ENCODE results near the gene PHLDA3. TPM values are rescaled to one million over a fixed set of nuclear protein-coding genes. Genes with fewer than 3 reads are reported as not detected.
A peak's percentile ranks its signal among the peaks of the same experiment; 100 is the strongest.

Gene PHLDA3
- total and polyA plus RNA-seq, 2 donors (not counting 3 experiments of a cell fraction or from before 2014, with no cell fraction given) = 21.4 to 29.5 TPM

GRCh38 chr1:201507360-201507675 lies 38.3 kb upstream of the PHLDA3 start:
- H3K4me1 ChIP-seq (ENCODE audit: control insufficient read depth, extremely low read depth, insufficient read depth, low read length) = peaks cover 50% of the 10 kb centered on the region
- DNase-seq (ENCODE audit: low read depth, low spot score) (no peak), FAIRE-seq (no peak)
- CTCF ChIA-PET = interaction anchor here (1.2 to 26.3 kb wide), 2 partner anchors 16 to 72 kb away, joined by 3 to 1317 read pairs; no protein-coding TSS in a partner anchor
- peak overlapping the region in 2 of 3 experiments; percentile 18 to 47 for H3K4me3 ChIP-seq (replicated peaks in 1 of 3; ENCODE audit: insufficient read depth in 1 of 3, low read depth in 1 of 3, low read length in 3 of 3)
- POLR2A ChIA-PET = interaction anchor here (0.6 to 7.8 kb wide), 4 partner anchors 19 to 439 kb away, joined by 3 to 124 read pairs (median 16); partner anchors contain the start of gene LMOD1
- H3K9me3 ChIP-seq (replicated peaks; ENCODE audit: control insufficient read depth, insufficient read depth, low read length) = no peaks in the 10 kb centered on the region
- BruUV-seq (replicated peaks) = no TSS peak
- no peaks in the 10 kb centered on the region for H3K36me3 ChIP-seq (ENCODE audit: control insufficient read depth in 2 of 2, extremely low read depth in 1 of 2, insufficient read depth in 2 of 2, low read length in 2 of 2)
- peak overlapping the region; percentile 88 for H3K9ac ChIP-seq (replicated peaks; ENCODE audit: extremely low read depth, insufficient read depth, low read length)
- H3K4me2 ChIP-seq (ENCODE audit: insufficient read depth, low read length) = peak overlapping the region; percentile 81
- no peaks in the 10 kb centered on the region for H4K20me1 ChIP-seq (replicated peaks; ENCODE audit: control insufficient read depth, extremely low read depth, insufficient read depth, low read length)
- TF ChIP-seq MYC (IDR thresholded peaks at IDR 0.05; ENCODE audit: low read depth, low read length) (no peak), MAX (IDR thresholded peaks at IDR 0.05; ENCODE audit: insufficient read depth, insufficient read length) (no peak), CTCF (IDR thresholded peaks at IDR 0.05; ENCODE audit: extremely low read depth in 1 of 2, insufficient read depth in 1 of 2, low read depth in 1 of 2, low read length in 2 of 2) (no peak), FOS (IDR thresholded peaks at IDR 0.05; ENCODE audit: borderline replicate concordance, insufficient read depth, low read length) (no peak), POLR2AphosphoS5 (IDR thresholded peaks at IDR 0.05; ENCODE audit: insufficient read depth, low read depth, low read length) (no peak), EZH2 (IDR thresholded peaks at IDR 0.05; ENCODE audit: borderline replicate concordance, low read depth, low read length, severe bottlenecking) (no peak), POLR2A (IDR thresholded peaks at IDR 0.05; ENCODE audit: low read depth, low read length) (no peak), GATA2 (IDR thresholded peaks at IDR 0.05; ENCODE audit: insufficient read depth, insufficient read length, low read depth, low read length) (no peak), JUN (IDR thresholded peaks at IDR 0.05; ENCODE audit: borderline replicate concordance, insufficient read depth, insufficient read length, low read depth) (no peak)
- H2AFZ ChIP-seq (ENCODE audit: low read depth, low read length) = peak overlapping the region; percentile 53
- H3K27ac ChIP-seq (ENCODE audit: insufficient read depth, low read depth, low read length) = peak overlapping the region; percentile 89
- H3K27me3 ChIP-seq (ENCODE audit: control insufficient read depth in 2 of 2, insufficient read depth in 2 of 2, low read length in 2 of 2) = no peaks in the 10 kb centered on the region
- dilution Hi-C loops (cut with MboI; ENCODE audit: extremely low pct_ligation_motif_present, low sequenced_read_pairs) = no loop called here
- intact Hi-C loops (cut with micrococcal nuclease) = loop anchor here (1.0 kb wide), 1 partner anchor 25 kb away; no protein-coding TSS in a partner anchor
- H3K79me2 ChIP-seq (ENCODE audit: control insufficient read depth, insufficient read depth, low read length) = peaks cover 43% of the 10 kb centered on the region
- H3K9me1 ChIP-seq (replicated peaks; ENCODE audit: control insufficient read depth, extremely low read depth, insufficient read depth, low read length) = no peaks in the 10 kb centered on the region
